GM18909 (cell line): Measurements from ENCODE around the gene C12orf57.

ENCODE experiments used
- ATAC-seq: cut with Tn5 transposase; IDR thresholded peaks from one replicate; pipeline ENCODE4 v1.9.1; 2021; ENCODE audit warnings: mild to moderate bottlenecking; ENCODE audit not compliant: unreplicated experiment, poor library complexity

The C12orf57 gene

DNA sequence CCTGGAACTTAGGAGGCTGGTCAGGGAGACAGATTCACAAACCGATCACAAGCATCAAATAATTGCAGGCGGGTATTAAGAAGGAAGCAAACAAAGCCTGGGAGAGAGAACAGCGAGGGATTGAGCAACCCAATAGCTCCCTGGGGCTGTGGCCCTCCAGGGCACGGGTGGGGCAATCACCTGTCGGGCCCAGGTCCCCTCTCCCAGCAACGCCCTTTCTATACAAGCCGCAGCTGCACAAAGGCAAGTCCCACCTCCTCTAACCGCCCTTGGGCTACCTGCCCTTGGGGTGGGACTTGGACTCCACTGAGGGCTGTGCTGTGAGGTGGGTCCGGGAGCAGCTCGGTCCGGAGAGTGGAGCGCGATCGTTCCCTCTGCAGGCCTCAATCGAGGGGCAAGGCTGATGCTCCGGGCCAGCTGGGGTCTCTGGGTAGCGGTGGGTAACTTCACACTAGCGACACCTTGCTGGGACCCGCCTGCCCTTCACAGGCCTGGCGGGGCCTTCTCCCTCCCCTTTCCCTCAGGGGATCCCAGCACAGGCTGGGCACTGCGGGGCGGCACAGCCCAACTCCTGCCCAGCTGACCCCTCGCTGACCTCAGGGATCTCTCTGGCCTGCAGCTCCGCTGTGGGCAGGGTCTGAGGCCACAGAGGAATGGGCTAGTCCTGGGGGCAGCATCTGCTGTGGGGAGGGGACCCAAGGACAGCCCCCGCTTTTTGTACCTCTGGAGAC, 18.6 kb downstream of the C12orf57 start:
- no peak for ATAC-seq

DNA sequence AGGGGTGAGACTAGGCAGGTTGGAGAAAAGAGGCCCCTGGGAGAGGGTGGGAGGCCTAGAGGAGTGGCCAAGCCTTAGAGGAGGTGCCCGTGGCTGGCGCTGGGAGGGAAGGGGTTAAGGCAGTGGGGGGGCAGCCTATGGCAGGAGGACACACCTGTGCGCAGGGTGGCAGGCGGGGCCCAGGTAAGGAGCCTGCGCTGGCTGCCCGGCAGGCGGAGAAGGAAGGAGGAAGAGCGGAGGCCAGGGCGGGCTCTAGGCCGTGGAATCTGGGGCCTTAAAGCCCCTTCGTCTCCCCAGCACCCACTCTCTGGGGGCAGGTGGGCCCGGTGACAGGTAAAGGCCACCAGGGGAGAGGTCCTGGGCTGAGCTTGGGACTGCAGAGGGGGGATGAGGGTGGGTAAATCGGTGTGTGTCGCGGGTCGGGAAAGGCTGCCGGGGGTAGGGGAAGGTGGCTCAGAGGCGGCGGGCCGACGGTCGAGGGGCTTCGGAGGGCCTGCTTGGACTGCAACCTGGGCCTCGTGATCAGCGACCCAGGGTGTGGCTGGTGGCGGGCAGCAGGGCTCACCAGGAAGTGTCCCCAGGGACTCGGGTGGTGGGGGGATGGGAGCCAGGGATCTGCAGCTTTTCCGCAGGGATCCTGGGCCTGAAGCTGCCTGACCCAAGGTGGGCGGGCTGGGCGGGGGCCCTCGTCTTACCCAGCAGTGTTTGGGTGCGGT, 19.4 kb downstream of the C12orf57 start:
- no peak for ATAC-seq

DNA sequence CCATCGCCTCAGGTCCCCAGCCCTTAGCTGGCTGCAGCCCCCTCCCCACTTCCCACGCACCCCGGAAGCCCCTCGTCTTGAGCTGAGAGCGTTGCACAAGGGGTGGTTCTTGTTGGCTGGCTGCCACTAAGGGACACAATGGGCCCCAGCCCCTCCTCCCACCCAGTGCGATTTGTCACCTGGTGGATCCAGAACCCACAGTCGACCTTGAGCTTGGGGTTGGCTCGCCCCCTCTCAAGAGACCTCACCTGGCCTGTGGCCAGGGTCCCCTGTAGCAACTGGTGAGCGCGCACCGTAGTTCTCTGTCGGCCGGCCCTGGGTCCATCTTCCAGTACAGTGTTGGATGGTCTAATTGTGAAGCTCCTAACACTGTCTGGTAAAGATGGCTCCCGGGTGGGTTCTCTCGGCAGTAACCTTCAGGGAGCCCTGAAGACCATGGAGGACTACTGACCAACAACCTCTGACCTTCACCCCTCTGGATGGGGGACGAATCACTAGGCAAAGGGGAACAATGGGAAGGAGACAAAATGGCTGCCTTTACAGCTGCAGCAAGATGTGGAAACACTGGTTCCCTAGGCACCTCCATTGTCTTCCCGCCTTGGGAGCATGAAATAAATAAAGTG, 20.1 kb downstream of the C12orf57 start:
- ATAC-seq, result no peak

DNA sequence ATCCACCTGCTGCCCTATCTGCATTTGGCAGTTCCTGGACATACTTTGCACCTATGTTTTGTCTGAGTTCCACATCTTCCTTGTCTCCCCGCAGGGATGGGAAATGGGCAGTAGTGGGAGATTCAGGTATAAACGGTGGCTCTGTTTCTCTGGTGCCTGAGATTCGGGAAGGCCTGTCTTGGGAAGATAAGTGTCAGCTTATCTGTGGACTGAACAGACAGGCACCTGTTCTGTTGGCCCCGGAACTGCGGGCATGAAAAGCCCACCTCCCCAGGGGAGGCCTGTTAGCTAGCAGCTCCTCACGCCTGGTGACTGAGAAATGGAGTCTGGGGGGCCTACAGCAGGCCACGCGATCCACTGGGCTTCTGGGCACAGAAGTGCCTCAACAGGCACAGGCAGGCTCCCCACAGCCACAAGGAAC, 20.8 kb downstream of the C12orf57 start:
- no peak for ATAC-seq

DNA sequence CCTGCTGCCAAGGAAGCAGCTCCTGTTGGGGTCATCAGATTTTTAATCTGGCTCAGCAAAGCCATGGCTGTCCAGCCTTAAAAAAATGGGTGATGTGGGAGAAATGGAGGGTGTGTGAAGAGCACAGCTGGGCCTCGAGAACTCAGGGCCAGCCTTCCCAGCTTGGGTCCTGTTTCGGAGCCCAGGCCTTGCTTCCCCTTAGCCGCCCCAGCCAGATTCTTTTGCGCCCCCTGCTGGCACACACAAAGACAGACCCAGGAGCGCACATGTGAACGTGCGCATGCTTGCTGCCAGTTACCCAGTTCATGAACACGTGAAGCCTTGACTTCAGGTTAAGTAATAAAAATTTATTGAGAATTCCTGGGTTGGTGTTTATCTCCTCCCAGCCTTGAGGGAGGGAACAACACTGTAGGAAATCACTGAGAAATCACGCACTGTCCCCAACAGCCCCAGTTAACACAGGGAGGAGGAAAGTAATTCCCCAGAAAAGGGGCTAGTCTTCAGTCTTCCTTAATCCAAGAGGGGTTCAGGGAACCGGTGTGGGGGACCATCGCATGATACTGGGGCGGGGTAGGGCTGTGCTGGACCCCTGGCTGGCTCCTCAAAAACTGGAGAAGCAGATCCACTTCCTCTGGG, 21.3 kb downstream of the C12orf57 start:
- ATAC-seq, result peak; percentile 50

DNA sequence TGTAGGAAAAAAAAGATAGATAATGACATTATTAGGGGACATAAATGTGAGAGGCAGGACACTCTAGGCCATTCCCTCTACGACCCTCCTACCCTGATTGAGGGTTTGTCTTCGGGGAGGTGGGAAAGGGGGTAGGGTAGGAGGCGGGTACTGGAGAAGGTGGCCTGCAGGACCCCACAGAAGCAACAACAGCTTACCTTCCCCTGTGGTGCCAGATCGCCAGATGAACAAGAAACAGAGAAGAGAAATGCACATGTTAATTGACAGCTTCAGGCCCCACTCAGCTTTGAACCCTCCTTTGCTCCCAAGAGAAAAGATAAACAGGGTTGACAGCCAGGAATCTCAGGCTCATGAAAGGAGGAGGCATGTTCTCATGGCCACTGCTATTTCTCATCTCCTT, 21.9 kb downstream of the C12orf57 start:
- ATAC-seq, result no peak

DNA sequence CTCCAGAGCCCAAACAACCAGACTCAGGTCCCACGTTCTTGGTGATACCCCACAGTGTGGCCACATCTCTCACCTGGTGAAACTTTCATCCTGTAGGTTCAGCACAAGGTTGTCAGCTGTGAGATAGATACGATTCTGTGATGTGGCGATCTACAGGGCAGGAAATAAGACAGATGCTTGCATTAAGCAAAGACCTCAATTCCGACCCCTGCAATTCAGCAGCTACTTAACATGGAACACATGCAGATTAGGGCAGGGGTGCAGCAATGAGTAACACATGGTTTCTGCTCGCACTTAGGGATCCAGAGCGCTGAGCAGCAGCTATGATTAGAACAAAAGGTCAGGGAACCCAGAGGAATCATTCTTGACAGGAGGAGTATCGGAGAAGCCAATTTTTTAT, 22.5 kb downstream of the C12orf57 start:
- ATAC-seq, result no peak

DNA sequence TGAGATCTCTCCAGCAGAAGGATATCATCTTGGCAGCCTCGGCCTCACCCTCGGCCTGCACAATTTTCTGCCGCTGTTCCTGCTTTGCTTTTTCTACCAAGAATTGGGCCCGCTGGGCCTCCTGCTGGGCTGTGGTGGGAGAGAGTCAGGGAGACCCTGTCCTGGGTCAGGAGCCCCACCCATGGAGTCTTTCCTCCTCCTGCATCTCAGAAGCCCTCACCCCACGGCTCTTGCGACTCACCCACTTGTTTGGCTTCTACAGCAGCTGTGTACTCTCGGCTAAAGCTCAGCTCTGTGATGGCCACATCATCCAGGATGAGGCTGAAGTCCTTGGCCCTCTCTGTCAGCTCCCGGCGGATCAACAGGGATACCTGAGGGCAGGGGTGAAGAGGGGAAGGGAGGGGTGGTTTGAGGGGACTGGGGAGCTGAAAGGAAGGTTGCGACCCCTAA, 23.9 kb downstream of the C12orf57 start:
- ATAC-seq, result no peak

DNA sequence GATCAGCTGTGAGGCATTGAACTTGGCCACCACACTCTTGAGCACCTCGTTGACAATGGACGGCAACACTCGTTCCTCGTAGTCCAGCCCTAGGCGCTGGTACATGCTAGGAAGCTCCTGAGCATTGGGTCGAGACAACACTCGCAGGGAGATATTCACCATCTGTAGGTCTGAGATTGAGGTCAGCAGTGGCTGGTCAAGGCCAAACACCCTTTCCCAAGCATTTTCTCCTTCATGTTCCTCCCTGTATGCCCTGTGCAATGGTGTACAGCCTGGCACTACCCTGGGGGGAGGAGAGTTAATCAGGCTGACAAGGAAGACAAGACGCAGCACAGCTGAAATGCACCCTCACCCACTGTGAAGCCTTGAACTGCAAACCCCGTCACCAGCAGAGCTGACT, 24.6 kb downstream of the C12orf57 start:
- ATAC-seq, result no peak

DNA sequence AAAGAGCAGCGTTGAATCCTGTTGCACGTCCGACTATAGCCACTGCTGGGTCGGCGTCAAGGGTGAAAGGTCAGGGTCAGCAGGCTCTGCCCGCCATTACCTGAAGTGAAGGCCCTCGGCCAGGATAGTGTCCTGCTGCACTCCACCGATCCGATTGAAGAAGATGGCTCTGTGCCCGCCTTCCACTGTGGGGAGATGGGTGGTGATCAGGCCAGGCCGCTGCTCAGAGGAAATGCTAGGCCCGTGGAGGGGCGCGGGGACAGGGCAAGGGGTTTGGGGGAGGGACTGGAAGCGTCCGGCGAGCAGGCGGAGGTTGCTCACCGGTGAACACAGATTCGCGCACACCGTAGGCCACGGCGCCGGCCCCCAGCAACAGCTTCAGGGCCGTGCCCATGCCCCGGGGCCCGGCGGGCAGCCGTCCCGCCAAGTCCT, 26.3 kb downstream of the C12orf57 start:
- peak; percentile 35 for ATAC-seq

DNA sequence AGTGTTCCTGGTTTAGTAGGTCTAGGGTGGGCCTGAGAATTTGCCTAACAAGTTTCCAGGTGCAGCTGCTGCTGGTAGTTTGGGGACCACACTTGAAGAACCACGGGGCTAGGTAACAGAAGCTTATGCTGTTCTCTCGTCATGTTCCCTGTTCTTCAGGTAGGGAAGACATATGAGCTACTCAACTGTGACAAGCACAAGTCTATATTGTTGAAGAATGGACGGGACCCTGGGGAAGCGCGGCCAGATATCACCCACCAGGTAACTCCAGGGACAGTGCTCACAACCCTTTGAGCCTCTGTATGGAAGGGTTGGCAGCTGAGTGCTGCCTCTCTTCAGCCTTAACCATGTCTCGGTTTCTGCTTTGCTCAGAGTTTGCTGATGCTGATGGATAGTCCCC, 30.4 kb downstream of the C12orf57 start:
- ATAC-seq, result no peak

DNA sequence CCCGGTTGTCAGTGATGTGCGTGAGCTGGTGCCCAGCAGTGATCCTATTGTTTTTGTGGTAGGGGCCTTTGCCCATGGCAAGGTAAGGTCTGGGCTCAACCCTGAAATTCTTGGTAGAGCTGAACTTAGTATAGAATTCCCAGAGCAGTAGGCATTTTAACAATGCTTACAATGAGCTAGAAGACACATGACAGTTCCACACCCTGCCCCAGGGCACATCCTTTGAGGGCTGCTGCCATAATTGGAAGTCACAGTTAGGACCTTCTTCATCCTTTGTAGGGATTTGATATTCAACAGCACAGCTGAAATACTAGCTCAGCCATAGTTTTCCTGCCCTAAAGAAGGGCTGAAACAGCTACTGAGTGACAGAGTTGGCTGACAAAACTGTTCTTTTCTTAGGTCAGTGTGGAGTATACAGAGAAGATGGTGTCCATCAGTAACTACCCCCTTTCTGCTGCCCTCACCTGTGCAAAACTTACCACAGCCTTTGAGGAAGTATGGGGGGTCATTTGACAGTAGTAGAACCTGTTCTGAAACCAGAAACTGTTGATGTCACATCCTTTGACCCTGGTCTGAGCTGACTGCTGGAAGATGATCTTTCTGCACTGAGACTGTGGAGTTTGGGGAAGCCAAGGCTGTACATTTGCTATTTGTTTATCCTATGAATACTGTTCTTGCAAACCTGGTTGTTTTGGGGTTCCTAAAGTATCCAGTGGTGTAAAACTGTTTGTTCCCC, 31.6 kb downstream of the C12orf57 start:
- no peak for ATAC-seq

DNA sequence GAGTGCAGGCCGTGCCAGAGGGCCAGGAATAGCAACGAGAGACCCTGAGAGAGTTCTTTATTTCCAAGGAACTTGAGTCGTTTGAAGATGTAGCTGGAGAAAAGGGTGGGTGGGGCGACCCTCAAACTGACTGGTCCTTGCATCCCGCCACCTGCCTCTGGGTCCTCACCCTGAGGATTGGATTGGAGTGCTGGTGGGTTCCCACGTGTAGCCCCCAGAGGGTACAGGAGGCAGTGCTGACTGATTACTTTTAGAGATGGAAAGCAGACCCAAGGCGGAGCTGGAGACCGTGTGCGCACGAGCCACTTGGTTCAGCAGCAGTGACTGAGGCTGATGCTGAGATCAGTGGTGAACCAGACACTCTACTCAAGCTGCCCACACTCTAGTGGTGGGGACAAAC, 33.8 kb downstream of the C12orf57 start:
- no peak for ATAC-seq

DNA sequence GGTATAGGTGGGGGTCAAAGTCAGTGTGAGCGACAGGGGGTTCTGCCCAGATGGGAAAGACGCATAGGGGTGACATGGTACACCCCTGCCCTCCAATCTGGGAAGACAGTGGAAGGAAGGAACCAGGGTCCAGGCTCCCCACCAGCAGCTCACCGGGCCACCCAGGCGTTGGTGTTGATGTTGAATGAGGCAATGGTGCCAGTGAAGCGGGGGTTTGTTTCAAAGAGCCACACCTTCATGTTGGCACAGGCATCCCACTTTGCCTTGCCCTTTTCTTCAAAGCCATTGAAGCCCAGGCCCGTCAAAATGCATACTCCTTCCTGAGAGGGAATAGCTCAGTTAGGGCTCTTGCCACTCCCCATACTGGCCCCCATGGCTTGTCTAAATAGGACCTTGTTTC, 34.4 kb downstream of the C12orf57 start:
- no peak for ATAC-seq

DNA sequence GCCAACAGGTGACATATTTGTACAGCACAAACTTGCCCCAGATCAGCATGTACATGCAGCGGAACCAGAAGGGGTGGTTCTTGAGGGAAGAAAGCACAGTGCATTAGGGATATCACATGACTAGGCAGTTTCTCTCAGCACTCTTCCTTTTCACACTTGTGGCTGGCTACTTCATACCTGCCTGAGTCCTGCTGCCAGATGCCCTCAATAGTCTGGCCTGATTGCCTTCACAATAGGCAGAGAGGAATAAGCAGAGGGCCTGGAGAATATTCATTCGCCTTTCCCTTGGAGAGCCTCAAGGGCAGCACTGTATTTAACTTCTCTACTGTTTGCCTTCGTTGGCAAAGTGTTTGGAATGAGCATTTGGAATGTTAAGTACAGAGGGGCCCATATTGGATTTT, 34.8 kb downstream of the C12orf57 start:
- no peak for ATAC-seq

DNA sequence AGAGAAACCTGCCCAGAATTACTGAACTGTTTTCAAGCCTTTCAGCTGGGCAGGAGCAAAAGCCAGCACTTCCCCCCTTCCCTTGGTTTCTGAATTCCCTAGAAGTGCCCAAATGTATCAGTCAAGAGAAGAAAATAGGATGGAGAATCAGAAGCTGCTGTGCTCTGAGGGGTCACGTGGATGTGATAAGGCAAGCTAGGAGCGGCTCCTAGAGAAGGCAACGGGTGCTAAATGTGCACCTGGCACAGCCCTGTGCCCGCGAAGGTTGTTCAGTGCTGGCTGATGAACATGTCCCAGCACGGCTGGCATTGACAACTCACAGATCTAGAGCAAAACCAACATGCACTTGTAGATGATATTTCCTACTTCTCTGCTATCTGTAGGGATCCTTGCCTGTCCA, 35.2 kb downstream of the C12orf57 start:
- no peak for ATAC-seq

DNA sequence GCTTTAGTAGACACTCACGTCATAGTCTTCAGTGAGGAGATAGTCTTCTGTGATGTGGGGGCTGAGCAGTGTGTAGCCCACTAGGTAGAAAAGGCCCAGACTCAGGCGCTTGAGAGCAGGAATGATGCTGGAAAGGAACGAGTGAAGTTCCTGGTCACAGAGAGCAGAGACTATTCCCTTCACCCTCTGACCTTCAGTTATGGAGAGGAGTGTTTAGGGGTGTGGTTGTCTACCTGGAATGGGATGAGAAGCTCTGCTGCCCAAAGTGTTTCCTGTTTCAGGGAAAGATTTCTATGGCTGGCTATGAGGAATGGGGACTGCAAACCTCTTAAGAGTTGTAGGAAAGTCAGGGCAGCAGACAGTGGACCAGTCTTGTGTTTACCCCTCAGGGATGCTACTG, 35.6 kb downstream of the C12orf57 start:
- ATAC-seq, result no peak

DNA sequence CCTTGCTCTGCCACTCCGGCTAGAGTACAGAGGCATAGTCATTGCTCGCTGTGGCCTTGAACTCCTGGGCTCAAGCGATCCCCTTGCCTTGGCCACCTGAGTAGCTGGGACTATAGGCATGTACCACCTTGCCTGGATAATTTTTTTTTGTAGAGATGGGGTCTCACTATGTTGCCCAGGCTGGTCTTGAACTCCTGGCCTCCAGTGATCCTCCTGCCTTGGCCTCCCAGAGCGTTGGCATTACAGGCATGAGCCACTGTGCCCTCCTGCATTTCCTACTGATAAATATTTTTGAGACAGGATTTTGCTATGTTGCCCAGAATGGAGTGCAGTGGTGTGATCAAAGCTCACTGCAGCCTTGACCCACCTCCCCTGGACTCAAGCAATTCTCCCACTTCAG, 36.3 kb downstream of the C12orf57 start:
- no peak for ATAC-seq

DNA sequence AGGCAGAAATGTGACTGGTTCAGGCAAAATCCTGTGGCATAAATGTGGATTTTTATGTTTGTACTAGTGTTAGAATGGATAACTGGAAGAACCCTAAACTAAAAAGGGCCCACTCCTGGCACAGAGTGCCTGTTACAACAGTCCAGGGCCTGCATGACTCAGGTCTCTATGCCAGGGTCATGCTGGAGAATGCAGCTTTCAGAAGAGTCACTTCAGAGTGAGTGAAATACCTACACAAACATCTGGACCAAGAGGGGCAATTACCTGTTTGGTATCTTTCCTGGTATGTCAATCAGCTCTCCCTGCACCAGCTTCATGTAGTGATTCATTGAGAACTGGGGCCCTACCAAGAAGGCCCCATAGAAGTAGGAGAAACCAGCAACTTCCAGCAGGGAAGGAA, 36.9 kb downstream of the C12orf57 start:
- no peak for ATAC-seq
